ENCODE measurements around the gene CRY2.
"Not testable (repeated sequence)": the region's sequence is repeated elsewhere in the genome, so short reads cannot be mapped to it uniquely, and the experiment has no call there.

Gene CRY2

DNA sequence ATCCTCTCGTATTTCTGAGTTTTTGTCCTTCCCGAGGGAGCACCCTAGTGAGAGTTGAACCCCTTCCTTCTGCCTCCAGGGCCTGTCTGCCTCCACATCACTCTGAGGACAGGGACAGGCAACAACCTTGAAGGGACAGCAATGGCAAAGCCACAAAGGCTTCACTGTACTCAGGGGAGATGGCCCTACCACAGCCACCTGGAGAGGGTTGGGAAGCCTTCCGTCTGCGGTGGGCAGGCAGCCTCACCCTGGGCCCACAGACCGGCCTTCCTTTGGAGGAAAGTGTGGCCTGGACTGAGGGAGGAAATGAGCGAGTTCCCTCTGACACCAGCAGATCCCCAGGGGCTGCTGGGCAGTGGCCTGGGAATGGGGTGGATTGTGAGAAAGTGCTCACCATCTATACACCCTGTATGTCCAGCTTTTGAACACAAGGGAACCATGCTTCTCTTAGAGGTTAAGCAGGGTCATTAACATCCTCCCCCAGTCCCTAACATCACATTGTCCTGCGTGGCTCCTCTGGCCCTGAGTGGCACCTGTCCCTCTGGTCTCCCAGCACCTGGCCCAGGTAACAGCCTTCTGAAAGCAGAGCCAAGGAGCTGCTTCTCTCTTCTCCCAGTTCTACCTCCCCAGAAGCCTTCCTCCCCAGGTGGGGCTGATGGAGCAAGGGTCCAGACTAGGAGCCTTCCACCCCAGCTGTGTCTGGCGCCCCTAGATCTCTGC lies 35.5 kb upstream of the CRY2 start:
- DNase-seq (ENCODE audit: low read depth) = no peak

DNA sequence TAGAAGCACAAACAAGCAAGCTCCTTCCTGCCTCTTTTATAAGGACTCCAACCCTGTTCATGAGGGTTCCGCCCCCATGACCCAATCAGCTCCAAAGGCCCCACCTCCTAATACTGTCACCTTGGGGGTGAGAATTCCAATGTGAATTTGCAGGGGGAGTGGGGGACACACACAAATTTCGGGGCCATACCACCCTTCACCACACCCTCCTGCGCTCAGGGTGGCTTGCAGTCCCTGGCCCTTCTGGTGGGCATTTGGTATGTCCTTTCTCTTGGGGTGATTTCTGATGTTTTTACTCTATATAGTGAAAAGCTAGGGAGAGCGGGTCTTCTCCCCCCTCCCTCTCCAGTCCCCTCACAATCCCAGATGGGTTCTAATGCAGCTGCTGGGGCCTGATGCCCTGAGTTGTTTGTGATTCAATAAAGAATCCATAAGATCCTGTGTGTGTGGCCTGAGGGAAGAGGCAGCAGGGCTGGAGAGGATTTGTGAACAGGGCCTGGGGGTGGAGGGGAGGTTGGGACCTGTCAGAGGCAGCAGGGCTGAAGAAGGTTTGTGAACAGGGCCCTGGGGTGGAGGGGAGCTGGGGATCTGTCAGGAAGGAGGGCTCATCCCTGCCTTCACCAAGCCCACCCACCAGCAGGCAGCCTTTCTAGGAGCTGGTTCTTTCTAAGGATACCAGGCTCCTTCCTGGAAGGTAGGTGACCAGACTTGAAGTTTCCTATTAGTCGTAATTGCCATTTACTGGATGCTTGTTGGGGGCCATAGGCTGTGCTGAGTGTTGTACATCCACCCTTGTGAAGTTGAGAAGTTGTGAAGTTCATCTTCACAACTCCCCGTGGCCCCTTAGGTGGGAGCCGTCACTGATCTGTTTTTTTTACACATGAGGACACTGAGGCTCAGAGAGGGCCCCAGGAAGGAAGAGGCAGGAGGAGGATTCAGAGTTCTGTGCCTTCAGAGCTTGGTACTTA lies 34.4 kb upstream of the CRY2 start:
- DNase-seq (ENCODE audit: low read depth) = no peak

DNA sequence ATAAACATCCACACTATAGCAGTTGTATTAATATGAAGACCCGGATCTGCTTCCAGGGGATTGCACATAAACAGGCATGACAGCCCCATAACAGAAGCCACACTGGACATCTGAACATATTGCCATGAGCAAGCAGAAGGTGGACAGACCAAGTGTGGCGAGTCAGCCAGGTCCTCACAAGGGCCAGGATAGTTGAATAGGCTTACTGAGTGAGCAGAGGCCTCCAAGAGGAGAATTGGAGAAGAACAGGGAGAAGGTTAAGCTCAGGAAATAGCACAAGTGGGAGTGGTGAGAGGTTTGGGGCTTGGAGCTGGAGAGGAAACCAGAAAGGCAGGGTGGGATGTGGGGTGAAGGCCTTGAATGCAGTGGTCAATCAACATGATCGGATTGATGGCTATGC lies 31.5 kb upstream of the CRY2 start:
- DNase-seq (ENCODE audit: low read depth) = no peak

DNA sequence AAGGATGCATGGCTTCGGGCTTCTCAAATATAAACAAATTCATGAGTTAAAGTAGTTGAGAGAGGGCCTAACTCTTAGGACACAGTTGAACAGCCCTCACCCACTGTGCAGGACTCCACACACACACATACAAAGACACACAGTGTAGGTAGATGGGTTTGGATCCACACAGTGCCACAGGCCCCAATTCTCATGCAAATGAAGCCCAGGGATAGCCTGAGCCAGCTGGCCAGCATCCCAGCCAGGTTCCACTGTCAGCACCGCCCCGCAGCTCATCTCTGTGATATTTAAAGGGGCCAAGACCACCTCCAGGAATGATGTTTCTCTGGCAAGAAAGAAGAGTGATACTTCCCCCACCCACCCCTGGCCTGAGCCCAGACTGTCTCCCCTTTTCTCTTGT lies 30.7 kb upstream of the CRY2 start:
- DNase-seq (ENCODE audit: low read depth) = no peak

DNA sequence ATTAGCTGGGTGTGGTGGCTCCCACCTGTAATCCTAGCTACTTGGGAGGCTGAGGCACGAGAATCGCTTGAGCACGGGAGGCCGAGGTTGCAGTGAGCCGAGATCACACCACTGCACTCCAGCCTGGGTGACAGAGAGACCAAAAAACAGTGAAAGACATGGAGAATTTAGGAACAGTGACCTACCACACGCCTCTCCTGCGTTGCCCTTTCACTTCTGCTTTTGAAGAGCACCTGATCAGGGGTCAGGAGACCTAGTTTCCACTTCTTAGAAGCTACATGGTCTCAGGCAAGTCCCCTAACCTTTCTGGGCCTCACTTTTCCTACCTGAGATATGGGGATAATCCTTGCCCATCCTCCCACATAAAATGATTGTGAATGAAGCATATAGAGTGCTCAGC lies 30.1 kb upstream of the CRY2 start:
- DNase-seq (ENCODE audit: low read depth) = no peak

DNA sequence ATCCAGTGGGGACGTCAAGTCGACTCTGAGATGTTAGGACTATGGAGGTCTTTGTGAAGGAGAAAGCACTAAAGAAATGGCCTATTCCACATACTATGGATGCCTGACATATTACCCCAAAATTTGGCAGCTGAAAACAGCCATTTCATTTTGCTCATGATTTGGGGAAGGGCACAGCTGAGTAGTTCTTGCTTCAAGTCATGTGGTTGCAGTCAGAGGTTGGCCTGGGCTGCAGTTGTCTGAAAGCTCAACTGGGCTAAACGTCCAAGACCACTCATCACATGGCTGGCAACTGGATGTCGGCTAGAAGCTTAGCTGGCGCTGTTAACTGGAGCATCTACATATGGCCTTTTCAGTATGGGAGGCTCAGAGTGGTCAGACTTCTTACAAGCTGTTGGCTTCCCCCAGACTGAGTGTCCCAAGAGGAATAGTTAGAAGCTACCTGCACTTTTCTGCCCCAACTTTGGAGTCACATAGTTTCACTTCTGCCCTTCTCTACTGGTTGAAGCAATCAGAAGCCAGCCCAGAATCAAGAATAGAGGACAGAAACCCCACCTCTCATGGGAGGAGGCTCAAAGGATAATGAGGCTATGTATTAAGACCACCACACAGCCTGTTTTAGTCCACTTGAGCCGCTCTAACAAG lies 28.2 kb upstream of the CRY2 start:
- DNase-seq (ENCODE audit: low read depth) = no peak

DNA sequence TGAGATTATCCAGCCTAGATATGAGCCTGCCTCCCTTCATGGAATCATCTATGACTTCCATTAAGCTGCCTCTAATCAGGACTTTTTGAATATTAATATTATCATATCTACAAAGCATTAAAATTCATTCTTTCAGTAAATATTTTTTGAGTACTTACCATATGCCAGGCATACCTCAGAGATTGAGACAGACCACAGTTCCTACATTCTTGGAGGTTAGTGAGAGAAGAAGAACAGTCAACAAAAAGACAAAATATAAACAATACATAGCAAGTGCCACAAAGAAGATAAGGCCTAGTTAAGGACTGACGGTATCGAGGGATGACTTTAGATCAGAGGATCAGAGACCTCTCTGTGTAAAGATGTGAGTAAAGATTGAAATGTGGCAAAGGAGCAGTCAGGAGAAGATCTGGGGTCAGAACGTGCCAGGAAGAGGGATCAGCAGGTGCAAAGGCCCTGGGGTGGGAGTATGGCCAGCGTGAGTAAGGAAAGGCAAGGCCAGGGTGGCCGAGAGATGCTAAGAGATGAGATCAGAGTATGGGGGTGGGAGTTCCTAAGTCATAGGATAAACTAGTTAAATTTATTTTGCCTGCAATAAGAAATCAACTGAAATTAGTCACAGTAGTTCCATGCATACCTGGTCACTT lies 26.9 kb upstream of the CRY2 start:
- DNase-seq (ENCODE audit: low read depth) = no peak

DNA sequence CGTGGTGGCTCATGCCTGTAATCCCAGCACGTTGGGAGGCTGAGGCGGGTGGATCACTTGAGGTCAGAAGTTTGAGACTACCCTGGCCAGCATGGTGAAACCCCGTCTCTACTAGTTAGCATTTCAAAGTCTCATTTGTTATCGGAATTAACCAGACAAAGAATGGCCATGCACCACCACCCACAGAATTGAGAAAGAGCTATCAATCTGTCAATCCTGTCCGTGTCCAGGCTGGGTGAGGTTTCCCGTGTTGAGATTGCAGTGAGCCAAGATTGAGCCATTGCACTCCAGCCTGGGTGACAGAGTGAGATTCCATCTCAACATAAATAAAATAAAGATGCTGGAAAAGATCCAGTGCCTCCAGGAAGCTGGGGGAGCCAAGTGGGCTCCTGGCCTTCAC lies 20.8 kb upstream of the CRY2 start:
- not testable (repeated sequence) for DNase-seq (ENCODE audit: low read depth)

DNA sequence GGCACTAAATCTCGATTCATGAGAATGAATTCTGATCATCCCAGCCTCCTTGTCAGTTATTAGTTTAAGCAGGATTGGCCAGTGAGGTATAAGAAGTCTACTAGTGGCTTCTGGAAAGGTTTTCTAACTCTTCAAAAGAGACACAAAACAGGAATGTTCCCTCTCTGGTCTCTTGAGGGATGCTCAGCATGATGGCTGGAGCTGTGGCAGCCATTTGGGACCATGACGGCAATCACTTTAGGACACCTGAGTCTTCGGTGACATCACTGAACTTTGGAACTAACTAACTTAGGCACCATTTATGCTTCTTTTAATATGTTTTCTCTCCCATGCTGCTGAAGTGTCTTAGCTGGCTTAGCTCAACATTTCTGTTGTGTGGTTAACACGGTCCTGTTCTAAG lies 20.2 kb upstream of the CRY2 start:
- no peak for DNase-seq (ENCODE audit: low read depth)

DNA sequence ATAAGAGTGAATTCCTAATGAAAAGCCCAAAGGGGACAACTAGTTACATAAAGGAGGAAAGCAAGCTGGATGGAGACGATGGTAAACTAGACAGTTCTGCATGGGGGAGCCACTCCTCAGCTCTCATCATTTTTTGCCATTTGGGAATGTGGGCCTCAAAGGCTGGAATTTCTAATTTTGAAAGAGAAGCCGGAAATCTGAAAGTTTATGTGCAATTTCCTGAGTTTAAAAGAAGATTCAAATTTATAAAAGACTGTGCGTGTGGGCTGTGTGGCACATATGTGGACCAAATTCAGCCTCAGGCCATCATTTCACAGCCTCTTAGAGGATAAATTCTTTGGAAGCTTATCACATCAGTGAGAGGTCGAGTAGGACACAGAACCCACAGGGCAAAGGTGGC lies 18.3 kb upstream of the CRY2 start:
- no peak for DNase-seq (ENCODE audit: low read depth)

DNA sequence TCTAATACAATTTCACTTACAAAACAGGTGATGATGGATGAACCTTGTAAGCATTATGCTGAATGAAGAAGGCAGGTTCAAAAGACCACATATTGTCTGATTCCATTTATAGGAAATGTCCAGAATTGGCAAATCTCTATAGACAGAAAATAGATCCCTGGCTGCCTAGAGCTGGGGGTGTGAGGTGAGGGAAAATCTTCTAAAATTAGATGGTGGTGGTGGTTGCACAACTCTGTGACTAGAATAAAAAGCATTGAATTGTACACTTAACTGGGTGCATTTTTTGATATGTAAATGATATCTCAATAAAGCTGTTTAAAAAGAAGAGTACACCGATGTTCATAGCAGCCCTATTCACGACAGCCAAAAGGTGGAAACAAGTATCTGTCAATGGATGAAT lies 16.7 kb upstream of the CRY2 start:
- DNase-seq (ENCODE audit: low read depth) = no peak

DNA sequence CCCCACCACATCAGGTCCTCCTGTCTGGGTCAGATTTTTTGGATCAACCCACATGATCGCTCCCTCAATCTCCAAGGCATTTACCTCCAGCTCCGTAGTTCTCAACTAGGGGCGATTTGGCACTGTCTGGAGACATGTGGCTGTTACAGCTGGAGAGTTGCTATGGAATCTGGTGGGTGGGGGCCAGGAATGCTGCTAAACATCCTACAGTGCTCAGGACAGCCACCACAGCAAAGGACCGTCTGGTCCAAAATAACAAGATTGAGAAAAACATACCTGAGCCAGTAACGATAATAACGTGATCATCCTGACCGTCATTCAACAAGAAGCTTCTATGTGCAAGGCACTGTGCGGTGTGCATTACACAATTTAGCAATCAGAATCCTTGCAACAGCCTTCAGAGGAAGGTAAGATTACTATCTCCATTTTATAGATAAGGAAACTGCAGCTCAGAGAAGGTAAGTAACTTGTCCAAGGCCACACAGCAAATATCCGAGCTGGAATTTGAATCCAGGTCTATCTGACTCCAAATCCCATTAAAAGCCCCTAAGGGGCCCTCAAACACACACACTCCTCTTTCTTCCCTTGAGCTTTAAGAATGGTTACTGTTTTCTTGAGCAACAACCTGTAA lies 14.3 kb upstream of the CRY2 start:
- no peak for DNase-seq (ENCODE audit: low read depth)

DNA sequence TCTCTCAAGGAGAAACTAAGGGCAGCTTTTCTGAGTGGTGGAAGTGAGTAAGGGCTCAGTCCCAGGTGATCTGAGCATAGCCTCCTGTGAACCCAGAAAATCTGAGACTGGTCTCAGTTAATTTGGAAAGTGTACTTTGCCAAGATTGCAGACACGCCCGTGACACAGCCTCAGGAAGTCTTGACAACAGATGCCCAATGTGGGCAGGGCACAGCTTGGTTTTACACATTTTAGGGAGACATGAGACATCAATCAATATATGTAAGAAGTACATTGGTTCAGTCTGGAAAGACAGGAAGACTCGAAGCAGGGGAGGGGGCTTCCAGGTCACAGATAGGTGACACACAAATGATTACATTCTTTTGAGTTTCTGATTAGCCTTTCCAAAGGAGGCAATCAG lies 13.5 kb upstream of the CRY2 start:
- DNase-seq (ENCODE audit: low read depth) = no peak

DNA sequence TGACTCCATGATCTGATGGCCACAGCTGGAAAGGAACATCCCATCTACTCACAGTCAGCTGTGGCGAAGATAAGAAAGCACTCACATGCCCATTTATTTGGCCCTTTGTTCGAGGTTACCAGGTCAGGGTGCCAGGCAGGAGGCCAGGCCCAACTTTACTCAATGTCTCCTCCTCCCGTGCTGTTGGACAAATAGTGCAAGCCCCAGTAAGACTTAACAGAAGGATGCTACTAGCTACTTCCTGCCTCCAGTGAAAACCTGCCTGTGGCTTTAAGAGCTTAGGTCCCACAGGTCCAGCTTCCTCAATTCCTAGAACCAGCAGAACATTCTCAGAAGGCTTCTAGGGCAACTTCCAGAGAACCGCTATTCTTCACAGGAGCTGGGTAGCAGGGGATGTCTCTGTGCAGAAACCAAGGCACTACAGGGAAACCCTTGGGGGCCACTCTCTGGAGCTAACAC lies 12.9 kb upstream of the CRY2 start:
- DNase-seq (ENCODE audit: low read depth) = no peak

DNA sequence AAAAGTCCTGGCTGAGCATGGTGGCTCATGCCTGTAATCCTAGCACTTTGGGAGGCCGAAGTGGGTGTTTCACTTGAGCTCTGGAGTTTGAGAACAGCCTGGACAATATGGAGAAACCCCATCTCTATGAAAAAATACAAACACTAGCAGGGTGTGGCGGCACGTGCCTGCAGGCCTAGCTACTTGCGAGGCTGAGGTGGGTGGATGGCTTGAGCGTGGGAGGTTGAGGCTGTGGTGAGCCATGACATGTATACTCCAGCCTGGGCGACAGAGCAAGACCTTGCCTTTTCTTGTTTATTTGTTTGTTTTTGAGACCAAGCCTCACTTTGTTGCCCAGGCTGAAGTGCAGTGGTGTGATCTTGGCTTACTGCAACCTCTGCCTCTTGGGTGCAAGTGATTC lies 8.1 kb upstream of the CRY2 start:
- no peak for DNase-seq (ENCODE audit: low read depth)

DNA sequence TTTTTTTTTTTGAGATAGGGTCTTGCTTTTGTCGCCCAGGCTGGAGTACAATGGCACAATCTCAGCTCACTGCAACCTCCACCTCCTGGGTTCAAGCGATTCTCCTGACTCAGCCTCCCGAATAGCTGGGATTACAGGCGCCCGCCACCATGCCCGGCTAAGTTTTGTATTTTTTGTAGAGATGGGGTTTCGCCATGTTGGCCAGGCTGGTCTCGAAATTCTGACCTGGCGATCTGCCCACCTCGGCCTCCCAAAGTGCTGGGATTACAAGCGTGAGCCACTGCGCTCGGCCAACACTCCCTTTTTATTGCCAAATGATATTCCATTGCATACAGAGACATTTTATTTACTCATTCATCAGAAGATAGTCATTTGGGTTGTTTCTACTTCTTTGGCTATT lies 7.0 kb upstream of the CRY2 start:
- DNase-seq (ENCODE audit: low read depth) = not testable (repeated sequence)

DNA sequence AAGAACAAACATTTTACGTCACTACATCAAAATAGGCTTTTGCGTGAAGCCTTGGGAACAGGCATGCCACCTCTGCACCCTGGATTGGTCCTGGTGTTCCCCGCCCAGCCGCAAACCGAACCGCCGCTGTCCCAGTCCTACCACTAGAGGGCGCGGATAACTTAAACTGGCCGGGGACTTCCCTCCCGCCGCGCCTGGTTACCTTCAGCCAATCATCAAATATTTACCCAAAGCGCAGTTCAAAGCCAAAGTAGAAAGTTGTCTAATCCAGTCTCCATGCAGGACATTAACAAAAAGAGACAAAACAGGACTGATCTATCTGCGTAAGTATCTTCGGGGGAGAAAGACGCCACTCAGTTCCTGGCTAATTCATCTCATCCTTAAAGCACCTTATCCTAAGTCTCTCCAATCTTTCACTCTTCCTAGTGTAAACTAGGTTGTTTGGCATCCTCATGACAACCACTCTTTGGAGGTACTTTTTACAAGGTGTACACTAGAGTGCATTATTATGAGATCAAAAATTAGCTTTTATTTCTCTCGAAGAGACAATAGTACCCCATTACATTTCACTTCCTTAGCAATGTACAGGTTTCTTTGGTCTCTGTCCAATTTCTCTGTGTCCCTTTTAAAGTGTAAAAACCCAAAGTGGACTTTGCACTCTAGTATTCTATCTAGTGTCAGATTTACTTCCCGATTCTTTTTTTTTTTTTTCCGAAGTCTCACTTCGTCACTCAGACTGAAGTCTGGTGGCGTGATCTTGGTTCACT lies 3.9 kb upstream of the CRY2 start:
- peak; percentile 89 for DNase-seq (ENCODE audit: low read depth)

DNA sequence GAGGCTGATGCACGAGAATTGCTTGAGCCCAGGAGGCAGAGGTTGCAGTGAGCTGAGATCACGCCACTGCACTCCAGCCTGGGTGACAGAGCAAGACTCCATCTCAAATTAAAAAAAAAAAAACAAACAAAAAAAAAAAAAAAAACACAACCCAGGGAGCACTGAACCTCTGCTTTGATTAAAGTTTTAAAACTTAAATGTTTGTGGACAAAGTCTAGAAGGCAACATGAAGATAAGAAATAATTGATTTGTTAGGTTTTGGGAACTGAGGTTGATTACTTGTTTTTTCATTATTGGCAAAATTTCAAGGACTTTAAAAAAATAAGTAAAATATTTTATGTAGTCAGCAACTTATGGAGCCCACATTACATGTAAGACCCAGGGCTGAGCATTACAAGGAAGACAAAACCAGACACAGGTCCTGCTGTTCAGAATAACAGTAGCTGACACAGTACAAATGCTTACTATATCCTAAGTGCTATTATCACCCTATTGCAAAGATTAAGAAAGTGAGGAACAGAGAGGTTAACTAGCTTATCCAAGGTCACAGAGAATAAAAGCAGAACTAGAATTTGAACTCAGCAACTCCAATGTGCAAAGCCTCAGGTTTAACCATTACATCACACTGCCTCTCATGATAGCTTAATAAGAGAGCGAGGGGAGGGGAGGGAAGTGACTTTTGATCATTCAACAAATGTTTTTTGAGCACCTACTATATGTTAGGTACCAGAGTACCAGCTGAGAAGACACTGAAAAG lies 2.3 kb upstream of the CRY2 start:
- no peak for DNase-seq (ENCODE audit: low read depth)

DNA sequence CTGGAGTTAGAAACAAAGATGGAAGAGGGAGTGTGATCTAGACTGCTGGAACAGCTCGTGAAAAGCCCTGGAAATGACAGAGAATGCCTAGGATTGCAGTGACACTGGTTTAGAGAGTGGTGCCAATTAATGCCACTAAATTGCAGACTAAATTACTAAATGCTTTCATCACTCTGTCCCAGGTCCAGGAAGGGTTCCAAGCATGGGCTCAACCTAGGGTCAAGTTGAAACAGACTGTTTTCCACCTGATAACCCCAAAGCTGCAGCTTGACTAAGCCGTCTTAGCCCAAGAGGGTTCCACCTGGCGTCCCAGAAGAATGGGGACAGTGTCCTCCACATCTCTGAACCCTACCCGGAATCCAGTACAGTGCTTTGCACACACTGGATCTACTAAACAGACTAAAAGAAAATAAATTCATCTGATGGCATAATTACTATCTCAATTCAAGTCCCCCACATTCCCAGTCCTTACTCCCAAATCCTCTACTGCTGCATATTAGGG lies 1.1 kb upstream of the CRY2 start:
- no peak for DNase-seq (ENCODE audit: low read depth)

DNA sequence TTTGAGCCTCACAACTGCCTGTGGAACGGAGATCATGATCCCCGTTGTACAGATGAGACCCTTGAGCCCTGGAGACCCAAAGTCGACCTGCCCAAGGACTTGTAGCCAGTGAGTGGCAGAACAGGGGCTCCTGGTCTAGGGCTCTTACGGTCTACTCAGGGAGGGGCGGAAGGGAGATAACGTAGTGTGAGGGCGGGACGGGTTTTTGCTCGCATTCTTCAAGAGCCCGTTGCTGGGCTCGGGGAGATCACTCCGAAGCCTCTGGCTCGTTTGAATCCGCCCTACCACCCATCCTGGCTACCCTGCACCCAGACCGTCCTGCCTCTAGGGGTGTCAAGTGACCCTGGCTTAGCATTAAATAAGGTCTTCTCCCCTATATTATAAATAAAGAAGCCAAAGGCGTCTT lies 639 bp downstream of the CRY2 start:
- peak; percentile 76 for DNase-seq (ENCODE audit: low read depth)

Measured in iris pigment epithelial cell (primary cell).